ENCODE results near the gene TMUB1.

DNA sequence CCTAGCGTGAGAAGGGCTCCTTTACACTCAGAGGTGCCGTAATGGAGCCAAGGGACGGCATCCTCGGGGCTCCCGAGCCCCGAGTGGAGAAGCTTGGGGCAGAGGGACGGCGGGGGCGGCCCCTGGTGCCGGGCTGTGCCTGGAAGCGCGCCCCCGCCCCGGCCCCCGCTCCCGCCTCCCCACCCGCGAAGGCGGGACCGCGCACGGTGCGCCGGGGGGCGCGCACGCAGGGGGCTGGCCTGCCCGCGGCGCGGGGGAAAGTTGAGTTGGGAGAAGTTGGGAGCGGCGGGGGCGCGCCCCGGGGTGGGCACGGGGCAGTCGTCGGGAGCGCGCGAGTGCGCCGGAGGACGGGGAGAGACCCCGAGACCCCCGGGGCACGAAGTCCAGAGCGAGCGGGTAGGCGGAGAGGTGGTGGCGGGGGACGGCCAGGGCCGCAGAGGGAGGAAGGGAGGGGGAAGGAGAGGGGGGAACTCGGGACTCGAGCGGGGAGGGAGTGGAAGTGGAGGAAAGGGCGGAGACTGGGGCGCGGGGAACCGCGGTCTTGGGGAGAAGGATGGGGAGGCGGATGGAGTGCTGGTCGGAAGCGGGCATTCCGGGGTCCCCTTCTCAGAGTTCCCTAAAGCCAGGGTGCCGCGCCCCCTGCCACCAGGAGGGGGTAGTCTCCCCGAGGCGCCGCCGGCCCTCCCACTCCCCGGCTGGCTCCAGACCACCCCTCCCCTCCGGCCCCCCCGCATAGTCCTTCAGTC is 23.8 kb downstream of the TMUB1 start, which contains the start of gene SLC4A2:
- TF ChIP-seq EZH2phosphoT487 (IDR thresholded peaks at IDR 0.05; ENCODE audit: low read depth) = no peak
- TF ChIP-seq, protein P1, sequence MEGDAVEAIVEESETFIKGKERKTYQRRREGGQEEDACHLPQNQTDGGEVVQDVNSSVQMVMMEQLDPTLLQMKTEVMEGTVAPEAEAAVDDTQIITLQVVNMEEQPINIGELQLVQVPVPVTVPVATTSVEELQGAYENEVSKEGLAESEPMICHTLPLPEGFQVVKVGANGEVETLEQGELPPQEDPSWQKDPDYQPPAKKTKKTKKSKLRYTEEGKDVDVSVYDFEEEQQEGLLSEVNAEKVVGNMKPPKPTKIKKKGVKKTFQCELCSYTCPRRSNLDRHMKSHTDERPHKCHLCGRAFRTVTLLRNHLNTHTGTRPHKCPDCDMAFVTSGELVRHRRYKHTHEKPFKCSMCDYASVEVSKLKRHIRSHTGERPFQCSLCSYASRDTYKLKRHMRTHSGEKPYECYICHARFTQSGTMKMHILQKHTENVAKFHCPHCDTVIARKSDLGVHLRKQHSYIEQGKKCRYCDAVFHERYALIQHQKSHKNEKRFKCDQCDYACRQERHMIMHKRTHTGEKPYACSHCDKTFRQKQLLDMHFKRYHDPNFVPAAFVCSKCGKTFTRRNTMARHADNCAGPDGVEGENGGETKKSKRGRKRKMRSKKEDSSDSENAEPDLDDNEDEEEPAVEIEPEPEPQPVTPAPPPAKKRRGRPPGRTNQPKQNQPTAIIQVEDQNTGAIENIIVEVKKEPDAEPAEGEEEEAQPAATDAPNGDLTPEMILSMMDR (IDR thresholded peaks at IDR 0.05; ENCODE audit: low read depth, low read length) = peak; percentile 46

All from OCI-LY3 (cell line).